ENCODE results near the gene FAM149A. TPM values are rescaled to one million over a fixed set of nuclear protein-coding genes. Genes with fewer than 3 reads are reported as not detected.

FAM149A gene
- total RNA-seq, 1 donor from 2014 or later, result 22.9 TPM

- Histone ChIP-seq H3K36me3 (ENCODE audit: control insufficient read depth, insufficient read depth, low read length) (no peaks in the 10 kb centered on the region), H3K27me3 (ENCODE audit: control insufficient read depth, insufficient read depth, low read length) (no peaks in the 10 kb centered on the region), H3K4me3 (ENCODE audit: low read depth, low read length) (no peak overlapping the region)
- peak; percentile 66 for TF ChIP-seq CTCF (IDR thresholded peaks at IDR 0.05; ENCODE audit: insufficient read depth, low read length, poor library complexity, severe bottlenecking)
- no peak for DNase-seq (ENCODE audit: low read depth)
These were observed 32.8 kb downstream of the FAM149A start for GRCh38 chr4:186137196-186137794.

GRCh38 chr4:186144198-186144945, 39.9 kb downstream of the FAM149A start:
- Histone ChIP-seq H3K36me3 (ENCODE audit: control insufficient read depth, insufficient read depth, low read length) (no peaks in the 10 kb centered on the region), H3K27me3 (ENCODE audit: control insufficient read depth, insufficient read depth, low read length) (no peaks in the 10 kb centered on the region), H3K4me3 (ENCODE audit: low read depth, low read length) (peak overlapping the region; percentile 63)
- DNase-seq (ENCODE audit: low read depth), result no peak
- TF ChIP-seq CTCF (IDR thresholded peaks at IDR 0.05; ENCODE audit: insufficient read depth, low read length, poor library complexity, severe bottlenecking), result peak; percentile 12

DNA sequence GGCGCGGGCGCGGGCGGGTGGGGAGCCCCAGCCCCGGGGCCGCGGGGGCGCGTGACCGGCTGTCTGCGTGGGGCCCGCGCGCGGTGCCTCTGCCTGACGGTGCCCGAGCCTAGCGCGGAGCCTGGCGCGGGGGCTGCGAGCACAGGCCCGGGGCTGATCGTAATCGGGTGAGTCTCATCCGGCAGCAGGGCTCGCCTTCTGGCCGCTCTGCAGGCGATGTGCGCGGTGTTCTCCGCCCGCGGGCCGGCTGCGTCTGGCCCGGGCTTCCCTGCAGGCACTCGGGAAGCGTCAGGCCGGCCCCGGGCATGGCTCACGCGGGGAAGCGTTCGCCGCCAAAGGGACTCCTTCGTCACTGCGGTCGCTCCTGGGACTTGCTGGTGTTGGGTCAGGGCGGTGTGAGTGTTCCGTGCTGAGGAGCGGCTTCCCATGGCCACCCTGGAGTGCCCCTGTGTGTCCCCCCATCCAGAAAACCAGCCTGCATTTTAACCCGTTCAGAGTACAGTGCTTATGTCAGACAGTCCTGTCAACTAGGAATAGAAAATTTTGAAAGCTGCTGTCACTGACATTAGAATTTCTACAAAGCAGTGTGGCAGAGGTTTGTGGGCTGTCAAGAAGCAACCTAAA, 40.6 kb downstream of the FAM149A start:
- TF ChIP-seq CTCF (IDR thresholded peaks at IDR 0.05; ENCODE audit: insufficient read depth, low read length, poor library complexity, severe bottlenecking), result no peak
- no peak for DNase-seq (ENCODE audit: low read depth)
- no peaks in the 10 kb centered on the region for H3K27me3 ChIP-seq (ENCODE audit: control insufficient read depth, insufficient read depth, low read length)
- H3K36me3 ChIP-seq (ENCODE audit: control insufficient read depth, insufficient read depth, low read length), result no peaks in the 10 kb centered on the region
- H3K4me3 ChIP-seq (ENCODE audit: low read depth, low read length), result peak overlapping the region; percentile 63

DNA sequence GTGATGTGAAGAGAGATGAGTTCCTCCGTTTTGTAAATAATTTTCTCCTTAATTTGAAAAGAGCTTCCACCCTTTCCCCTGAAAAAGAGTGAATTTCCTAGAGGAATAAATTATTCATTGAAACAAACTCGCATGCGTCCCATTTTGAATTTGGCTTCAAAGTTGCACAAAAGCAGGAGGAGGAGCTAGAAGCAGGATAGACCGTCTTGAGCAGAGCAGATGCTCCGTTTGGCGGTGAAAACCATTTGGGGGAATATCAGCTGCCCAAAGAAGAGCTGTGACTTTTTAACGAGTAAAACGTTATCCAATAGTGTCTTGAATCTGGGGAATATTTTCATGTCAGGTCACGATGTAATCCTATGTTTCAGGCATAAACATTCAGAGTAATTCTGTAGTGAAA, 42.0 kb downstream of the FAM149A start:
- Histone ChIP-seq H3K4me3 (ENCODE audit: low read depth, low read length) (no peak overlapping the region), H3K36me3 (ENCODE audit: control insufficient read depth, insufficient read depth, low read length) (no peaks in the 10 kb centered on the region), H3K27me3 (ENCODE audit: control insufficient read depth, insufficient read depth, low read length) (no peaks in the 10 kb centered on the region)
- DNase-seq (ENCODE audit: low read depth), result no peak
- no peak for TF ChIP-seq CTCF (IDR thresholded peaks at IDR 0.05; ENCODE audit: insufficient read depth, low read length, poor library complexity, severe bottlenecking)

DNA sequence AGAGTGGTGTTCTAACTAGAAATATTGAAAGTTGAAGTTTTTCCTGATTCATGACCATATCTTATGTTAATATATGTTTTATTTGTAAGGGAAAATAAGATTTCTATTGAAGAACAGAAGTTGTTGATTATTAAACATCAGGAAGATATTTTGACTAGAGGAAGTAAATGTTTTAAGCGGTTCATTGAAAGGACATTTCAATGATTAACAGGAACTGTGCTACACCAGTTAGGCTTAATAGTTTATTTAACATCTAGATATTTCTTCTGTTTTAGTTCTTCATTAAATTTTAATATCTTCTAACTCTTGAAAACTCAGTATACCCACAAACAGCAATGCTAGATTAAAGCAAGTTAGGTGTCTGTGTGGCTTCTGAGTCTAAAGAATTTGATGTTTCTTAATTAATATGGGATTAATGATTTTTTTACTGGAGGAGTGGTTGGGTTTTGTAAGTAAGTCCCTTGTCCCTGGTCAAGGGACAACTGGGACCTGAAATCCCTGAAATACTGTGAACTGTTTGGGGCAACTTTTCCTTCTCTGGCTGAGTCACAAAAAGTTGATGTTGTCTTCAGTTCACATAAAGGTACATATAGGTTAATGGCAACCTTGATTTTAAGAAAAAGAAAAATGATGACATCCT, 44.0 kb downstream of the FAM149A start:
- DNase-seq (ENCODE audit: low read depth), result no peak
- TF ChIP-seq CTCF (IDR thresholded peaks at IDR 0.05; ENCODE audit: insufficient read depth, low read length, poor library complexity, severe bottlenecking), result no peak
- no peaks in the 10 kb centered on the region for H3K27me3 ChIP-seq (ENCODE audit: control insufficient read depth, insufficient read depth, low read length)
- no peaks in the 10 kb centered on the region for H3K36me3 ChIP-seq (ENCODE audit: control insufficient read depth, insufficient read depth, low read length)
- no peak overlapping the region for H3K4me3 ChIP-seq (ENCODE audit: low read depth, low read length)

All from kidney epithelial cell (primary cell).